Loucy (cell line): ENCODE results near the gene ROGDI.

Experiments
- H2AFZ ChIP-seq: fragments of 200-600 bp; sonication (generic); 2 replicates; pipeline ENCODE4 v1.6.0; 2016; ENCODE audit warnings: antibody characterized with exemption, mild to moderate bottlenecking, low read length, moderate library complexity
- H3F3A ChIP-seq: fragments of 200-600 bp; 2 replicates; pipeline ENCODE4 v1.6.0; 2016; ENCODE audit warnings: antibody characterized with exemption, low read depth, mild to moderate bottlenecking
- H3K27me3 ChIP-seq: fragments of 200-600 bp; sonication (generic); 2 replicates; pipeline ENCODE4 v1.6.1; 2014; ENCODE audit warnings: low read length, mild to moderate bottlenecking; ENCODE audit not compliant: insufficient read depth, poor library complexity, severe bottlenecking
- H3K36me3 ChIP-seq: fragments of 200-600 bp; sonication (generic); 2 replicates; pipeline ENCODE4 v1.6.1; 2016; ENCODE audit warnings: low read length; ENCODE audit not compliant: insufficient read depth
- H3K4me1 ChIP-seq: fragments of 200-600 bp; sonication (generic); 2 replicates; pipeline ENCODE4 v1.5.1; 2014; ENCODE audit warnings: low read length, mild to moderate bottlenecking; ENCODE audit not compliant: insufficient read depth, poor library complexity, severe bottlenecking
- H3K4me2 ChIP-seq: fragments of 200-600 bp; sonication (generic); 2 replicates; pipeline ENCODE4 v1.6.0; 2014; ENCODE audit warnings: antibody characterized with exemption, low read length, low read depth, mild to moderate bottlenecking; ENCODE audit not compliant: poor library complexity, severe bottlenecking
- H3K4me3 ChIP-seq: fragments of 200-600 bp; sonication (generic); 2 replicates; pipeline ENCODE4 v1.5.1; 2014; ENCODE audit warnings: low read length, mild to moderate bottlenecking, mixed read lengths; ENCODE audit not compliant: poor library complexity, severe bottlenecking
- H3K79me2 ChIP-seq: fragments of 200-600 bp; sonication (generic); 2 replicates; pipeline ENCODE4 v1.6.1; 2014; ENCODE audit warnings: low read length; ENCODE audit not compliant: insufficient read depth
- H3K9ac ChIP-seq: fragments of 200-600 bp; sonication (generic); 2 replicates; pipeline ENCODE4 v1.6.0; 2014; ENCODE audit warnings: mild to moderate bottlenecking, low read depth, low read length, moderate library complexity; ENCODE audit not compliant: poor library complexity, severe bottlenecking
- H3K9me2 ChIP-seq: fragments of 200-600 bp; sonication (generic); replicated peaks from 2 replicates; pipeline ENCODE4 v1.6.1; 2016; ENCODE audit warnings: low read depth, low read length, mixed read lengths
- H3K9me3 ChIP-seq: fragments of 200-600 bp; sonication (generic); 2 replicates; pipeline ENCODE4 v1.6.1; 2014; ENCODE audit warnings: mild to moderate bottlenecking, antibody characterized with exemption, low read length, low read depth; ENCODE audit not compliant: insufficient read depth
- H4K20me1 ChIP-seq: fragments of 200-600 bp; sonication (generic); 2 replicates; pipeline ENCODE4 v1.6.0; 2014; ENCODE audit warnings: antibody characterized with exemption, low read length, mild to moderate bottlenecking; ENCODE audit not compliant: insufficient read depth, poor library complexity, severe bottlenecking
- EZH2phosphoT487 ChIP-seq: fragments of 200-600 bp; IDR thresholded peaks from 2 replicates; pipeline ENCODE4 v1.6.1; 2018; ENCODE audit warnings: antibody characterized with exemption, mild to moderate bottlenecking, moderate library complexity, borderline replicate concordance
- TF ChIP-seq, protein P1 (sequence below): fragments of 200-600 bp; sonication (generic); conservative IDR thresholded peaks from 2 replicates; pipeline ENCODE4 v1.5.1; 2014; ENCODE audit warnings: mild to moderate bottlenecking, antibody characterized with exemption, low read length

ROGDI gene

GRCh38 chr16:4801051-4801961, 1.1 kb downstream of the ROGDI start:
- no peak for TF ChIP-seq EZH2phosphoT487
- TF ChIP-seq, protein P1, sequence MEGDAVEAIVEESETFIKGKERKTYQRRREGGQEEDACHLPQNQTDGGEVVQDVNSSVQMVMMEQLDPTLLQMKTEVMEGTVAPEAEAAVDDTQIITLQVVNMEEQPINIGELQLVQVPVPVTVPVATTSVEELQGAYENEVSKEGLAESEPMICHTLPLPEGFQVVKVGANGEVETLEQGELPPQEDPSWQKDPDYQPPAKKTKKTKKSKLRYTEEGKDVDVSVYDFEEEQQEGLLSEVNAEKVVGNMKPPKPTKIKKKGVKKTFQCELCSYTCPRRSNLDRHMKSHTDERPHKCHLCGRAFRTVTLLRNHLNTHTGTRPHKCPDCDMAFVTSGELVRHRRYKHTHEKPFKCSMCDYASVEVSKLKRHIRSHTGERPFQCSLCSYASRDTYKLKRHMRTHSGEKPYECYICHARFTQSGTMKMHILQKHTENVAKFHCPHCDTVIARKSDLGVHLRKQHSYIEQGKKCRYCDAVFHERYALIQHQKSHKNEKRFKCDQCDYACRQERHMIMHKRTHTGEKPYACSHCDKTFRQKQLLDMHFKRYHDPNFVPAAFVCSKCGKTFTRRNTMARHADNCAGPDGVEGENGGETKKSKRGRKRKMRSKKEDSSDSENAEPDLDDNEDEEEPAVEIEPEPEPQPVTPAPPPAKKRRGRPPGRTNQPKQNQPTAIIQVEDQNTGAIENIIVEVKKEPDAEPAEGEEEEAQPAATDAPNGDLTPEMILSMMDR: no peak
- Histone ChIP-seq H2AFZ (peak overlapping the region; percentile 12; the same call in 1 of the 2 replicates), H3K27me3 (no peaks in the 10 kb centered on the region), H3K79me2 (no peaks in the 10 kb centered on the region), H4K20me1 (no peaks in the 10 kb centered on the region), H3K9me3 (no peaks in the 10 kb centered on the region), H3K4me1 (no peaks in the 10 kb centered on the region), H3K9me2 (no peaks in the 10 kb centered on the region), H3K9ac (peak overlapping the region; percentile 46), H3K4me2 (peak overlapping the region; percentile 73), H3F3A (no peaks in the 10 kb centered on the region), H3K4me3 (peak overlapping the region; percentile 75), H3K36me3 (no peaks in the 10 kb centered on the region; the same call in 1 of the 2 replicates)

- no peak overlapping the region for H2AFZ ChIP-seq
- no peaks in the 10 kb centered on the region for H3K9me3 ChIP-seq
- no peak overlapping the region for H3K4me2 ChIP-seq
- H3K79me2 ChIP-seq: no peaks in the 10 kb centered on the region
- H3K4me3 ChIP-seq: no peak overlapping the region
- H3F3A ChIP-seq: no peaks in the 10 kb centered on the region
- H3K9ac ChIP-seq: no peak overlapping the region
- H3K9me2 ChIP-seq: no peaks in the 10 kb centered on the region
- H4K20me1 ChIP-seq: no peaks in the 10 kb centered on the region
- H3K27me3 ChIP-seq: no peaks in the 10 kb centered on the region
- H3K4me1 ChIP-seq: no peaks in the 10 kb centered on the region
- H3K36me3 ChIP-seq: no peaks in the 10 kb centered on the region; the same call in 1 of the 2 replicates
- no peak for TF ChIP-seq EZH2phosphoT487
- TF ChIP-seq, protein P1: no peak
Measured at GRCh38 chr16:4800290-4801041, 2.0 kb downstream of the ROGDI start.

- Histone ChIP-seq H3K36me3 (no peaks in the 10 kb centered on the region), H3K4me2 (no peak overlapping the region), H3F3A (no peaks in the 10 kb centered on the region), H3K9me2 (no peaks in the 10 kb centered on the region), H3K4me3 (no peak overlapping the region), H3K27me3 (no peaks in the 10 kb centered on the region), H3K9me3 (no peaks in the 10 kb centered on the region), H3K9ac (no peak overlapping the region), H3K79me2 (no peaks in the 10 kb centered on the region), H2AFZ (no peak overlapping the region), H3K4me1 (no peaks in the 10 kb centered on the region), H4K20me1 (no peaks in the 10 kb centered on the region)
- TF ChIP-seq, protein P1: no peak
- TF ChIP-seq EZH2phosphoT487: no peak
Measured at GRCh38 chr16:4799171-4799855, 3.1 kb downstream of the ROGDI start.
